ENCODE measurements around the gene PAPLN. TPM values are rescaled to one million over a fixed set of nuclear protein-coding genes. Genes with fewer than 3 reads are reported as not detected.

Gene PAPLN
- 3.8 and 5.1 TPM in 2 replicates for total RNA-seq

DNA sequence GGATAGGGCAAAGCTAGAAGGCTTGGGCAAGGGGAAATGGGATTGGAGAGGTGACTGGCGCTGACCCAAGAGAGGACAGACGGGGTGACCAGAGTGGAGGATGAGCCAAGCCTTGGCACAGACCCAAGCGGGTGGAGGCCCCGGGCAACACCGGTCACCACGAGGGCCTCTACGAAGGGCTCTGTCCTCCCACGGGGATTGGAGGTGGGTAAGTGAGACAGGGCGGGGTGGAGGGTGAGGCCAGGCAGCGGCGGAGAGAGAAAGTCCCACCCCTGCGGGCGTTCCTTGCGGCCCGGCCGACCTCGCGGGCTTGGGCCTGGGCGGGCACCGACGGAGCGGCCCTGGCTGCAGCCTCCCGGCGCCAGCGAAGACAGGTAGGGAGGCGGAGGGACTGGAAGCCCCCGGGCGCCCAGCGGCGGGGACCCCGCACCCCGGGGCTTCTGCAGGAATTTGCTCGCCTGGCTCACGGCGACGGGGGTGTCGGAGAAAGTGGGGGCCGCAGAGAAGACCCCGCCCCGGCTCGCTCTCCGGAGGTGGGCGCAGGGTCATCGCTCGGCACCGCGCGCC, at the start of gene PAPLN:
TSS of gene PAPLN (plus strand) at position 288 of the 567 bp plus-strand sequence. CDS start 2,273 bp downstream, outside the sequence.

Other genes with a start within 250 kb of the PAPLN start
- 10.1 and 15.4 TPM in 2 replicates for gene ZFYVE1, start 210.4 kb upstream of the PAPLN start, total RNA-seq
- gene RBM25, start 179.0 kb upstream of the PAPLN start, total RNA-seq: 40.7 and 44.7 TPM in 2 replicates
- 50.5 and 67.2 TPM in 2 replicates for gene PSEN1, start 101.0 kb upstream of the PAPLN start, total RNA-seq
- gene NUMB, start 221.0 kb downstream of the PAPLN start, total RNA-seq: 42.3 and 42.9 TPM in 2 replicates

Measured in uterine smooth muscle cell (primary cell).